Skeletal muscle tissue (tissue), 4 donors: ENCODE results near the gene C16orf78. TPM values are rescaled to one million over a fixed set of nuclear protein-coding genes. Genes with fewer than 3 reads are reported as not detected.
"Not testable (repeated sequence)": the region's sequence is repeated elsewhere in the genome, so short reads cannot be mapped to it uniquely, and the experiment has no call there.

ENCODE experiments used
- H3K27ac ChIP-seq: one replicate; pipeline ENCODE4 v1.7.0; 2013; ENCODE audit warnings: mild to moderate bottlenecking, low read depth, low read length, inconsistent platforms
- H3K27me3 ChIP-seq, 3 donors: one replicate each; pipeline ENCODE4 v1.7.0; 2013; ENCODE audit warnings: low read length in 3 of 3; ENCODE audit not compliant: control insufficient read depth in 3 of 3, insufficient read depth in 3 of 3
- H3K36me3 ChIP-seq, 3 donors: one replicate each; pipeline ENCODE4 v1.7.0; 2013; ENCODE audit warnings: low read length in 3 of 3; ENCODE audit not compliant: control insufficient read depth in 3 of 3, insufficient read depth in 3 of 3
- H3K4me1 ChIP-seq, 3 donors: one replicate each; pipeline ENCODE4 v1.7.0; 2013; ENCODE audit warnings: low read length in 3 of 3, mild to moderate bottlenecking in 3 of 3; ENCODE audit not compliant: control insufficient read depth in 3 of 3, insufficient read depth in 3 of 3
- H3K4me3 ChIP-seq, 3 donors: one replicate each; pipeline ENCODE4 v1.7.0; 2013; ENCODE audit warnings: low read length in 3 of 3
- H3K9ac ChIP-seq, 3 donors: one replicate each; pipeline ENCODE4 v1.7.0; 2013; ENCODE audit warnings: low read length in 3 of 3, mild to moderate bottlenecking in 3 of 3, moderate library complexity in 2 of 3, low read depth in 1 of 3
- H3K9me3 ChIP-seq, 3 donors: one replicate each; pipeline ENCODE4 v1.7.0; 2013; ENCODE audit warnings: low read length in 3 of 3; ENCODE audit not compliant: control insufficient read depth in 3 of 3
- total RNA-seq: library from RNA; depleted of rRNA; stranded (reverse); fragments of >200 nt; gene quantifications from one replicate; pipeline ENCODE4 v1.2.3, GENCODE V29; 2014
- donor health status: Osteomylitis.

The C16orf78 gene
- total RNA-seq, 1 donor from 2014 or later, result not detected

DNA sequence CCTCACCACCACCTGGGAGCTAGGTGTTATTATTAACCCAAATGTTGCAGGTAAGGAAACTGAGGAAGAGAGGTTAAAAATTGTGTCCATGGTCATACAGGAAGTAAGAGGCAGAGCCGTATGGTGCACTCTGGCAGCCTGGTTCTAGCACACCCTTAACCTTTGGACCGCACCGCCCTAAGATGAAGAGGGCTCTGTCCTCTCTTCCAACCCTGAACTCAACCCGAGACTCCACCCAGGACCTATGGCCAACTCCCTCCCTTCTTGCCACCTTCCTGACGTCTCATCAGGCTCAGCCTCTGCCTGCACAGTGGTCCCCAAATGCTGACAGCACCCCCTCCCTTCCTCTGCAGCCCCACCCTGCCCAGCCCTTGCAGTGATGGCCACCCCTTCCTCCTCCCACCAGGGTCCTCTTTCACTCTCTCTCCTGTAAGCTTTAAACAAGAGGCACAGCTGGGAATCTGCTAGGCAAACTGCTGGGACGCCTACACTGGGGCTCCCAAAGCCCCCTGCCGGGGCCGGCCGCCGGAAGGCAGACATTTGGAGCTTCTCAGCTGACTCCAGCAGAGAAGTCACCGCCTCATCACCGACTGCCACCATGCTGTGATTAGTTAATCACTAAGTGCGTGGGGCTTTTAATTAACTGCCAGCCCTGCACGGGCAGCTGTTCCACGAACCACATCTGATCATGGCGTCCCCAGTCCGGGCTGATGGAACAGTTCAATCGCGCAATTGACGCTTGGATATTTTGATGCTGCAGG is 16.7 kb upstream of the C16orf78 start:
- H3K36me3 ChIP-seq, result no peaks in the 10 kb centered on the region
- H3K9ac ChIP-seq, result no peak overlapping the region
- H3K27me3 ChIP-seq, result peaks cover 9 to 36% (median 10%) of the 10 kb centered on the region in 3 donors
- H3K4me1 ChIP-seq, result no peaks in the 10 kb centered on the region
- H3K4me3 ChIP-seq, result no peak overlapping the region
- no peaks in the 10 kb centered on the region for H3K9me3 ChIP-seq
- no peak overlapping the region for H3K27ac ChIP-seq

DNA sequence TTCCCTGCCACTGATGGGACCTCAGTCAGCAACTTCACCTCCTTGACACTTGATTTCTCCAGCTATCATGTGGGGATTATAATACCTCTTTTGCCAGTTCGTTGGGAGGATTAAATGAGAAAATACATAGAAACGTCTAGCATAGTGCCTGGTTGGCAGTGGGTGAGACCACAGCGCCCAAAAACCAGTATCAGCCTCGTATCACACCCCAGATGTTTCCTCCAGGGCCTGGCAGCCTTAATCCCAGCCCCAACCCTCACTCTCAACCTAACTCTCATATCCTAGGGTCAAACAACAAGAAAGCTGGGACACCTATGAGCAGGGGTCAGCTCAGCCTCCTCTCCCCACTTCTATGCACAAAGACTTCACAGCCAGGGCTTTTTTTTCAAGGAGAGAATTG is 14.0 kb upstream of the C16orf78 start:
- H3K27me3 ChIP-seq, result peaks cover 9 to 34% (median 10%) of the 10 kb centered on the region in 3 donors
- H3K4me1 ChIP-seq, result no peaks in the 10 kb centered on the region
- no peaks in the 10 kb centered on the region for H3K36me3 ChIP-seq
- H3K9me3 ChIP-seq, result no peaks in the 10 kb centered on the region
- no peak overlapping the region for H3K4me3 ChIP-seq
- H3K27ac ChIP-seq, result no peak overlapping the region
- no peak overlapping the region for H3K9ac ChIP-seq

DNA sequence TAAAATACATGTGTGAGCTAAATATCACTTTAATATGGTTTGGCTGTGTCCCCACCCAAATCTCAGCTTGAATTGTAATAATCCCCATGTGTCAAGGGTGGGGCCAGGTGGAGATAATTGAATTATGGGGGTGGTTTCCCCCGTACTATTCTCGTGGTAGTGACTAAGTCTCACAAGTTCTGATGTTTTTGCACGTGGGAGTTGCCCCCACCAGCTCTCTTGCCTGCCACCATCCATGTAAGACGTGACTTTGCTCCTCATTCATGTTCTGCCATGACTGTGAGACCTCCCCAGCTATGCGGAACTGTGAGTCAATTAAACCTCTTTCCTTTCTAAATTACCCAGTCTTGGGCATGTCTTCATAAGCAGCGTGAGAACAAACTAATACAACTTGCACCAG is 11.9 kb upstream of the C16orf78 start:
- not testable (repeated sequence) for H3K4me1 ChIP-seq, H3K9me3 ChIP-seq, H3K27ac ChIP-seq, H3K9ac ChIP-seq, H3K4me3 ChIP-seq, H3K36me3 ChIP-seq
- H3K27me3 ChIP-seq, result peaks cover 5 to 25% (median 6%) of the 10 kb centered on the region in 3 donors

DNA sequence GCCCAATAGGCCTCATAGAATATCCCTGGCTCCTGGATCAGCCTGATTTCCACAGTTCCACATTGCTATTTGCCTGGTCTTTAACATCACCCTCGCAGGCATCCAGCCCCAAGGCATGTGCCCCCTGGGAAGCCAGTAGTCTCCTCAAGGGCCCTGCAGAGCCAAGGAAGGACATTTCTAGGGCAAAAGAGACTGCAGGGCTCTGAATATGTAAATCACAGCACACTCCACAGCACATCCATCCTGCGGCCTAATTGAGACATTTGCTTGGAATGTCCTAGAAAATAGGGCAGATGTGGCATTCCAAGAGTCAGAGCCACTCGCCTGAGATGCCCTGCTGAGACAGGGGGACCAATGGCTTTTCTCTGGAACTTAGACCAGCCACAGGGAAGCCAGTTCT is 11.4 kb upstream of the C16orf78 start:
- peaks cover 3 to 20% (median 6%) of the 10 kb centered on the region in 3 donors for H3K27me3 ChIP-seq
- H3K9ac ChIP-seq, result no peak overlapping the region
- no peak overlapping the region for H3K27ac ChIP-seq
- no peak overlapping the region for H3K4me3 ChIP-seq
- H3K36me3 ChIP-seq, result no peaks in the 10 kb centered on the region
- H3K4me1 ChIP-seq, result no peaks in the 10 kb centered on the region
- H3K9me3 ChIP-seq, result no peaks in the 10 kb centered on the region

DNA sequence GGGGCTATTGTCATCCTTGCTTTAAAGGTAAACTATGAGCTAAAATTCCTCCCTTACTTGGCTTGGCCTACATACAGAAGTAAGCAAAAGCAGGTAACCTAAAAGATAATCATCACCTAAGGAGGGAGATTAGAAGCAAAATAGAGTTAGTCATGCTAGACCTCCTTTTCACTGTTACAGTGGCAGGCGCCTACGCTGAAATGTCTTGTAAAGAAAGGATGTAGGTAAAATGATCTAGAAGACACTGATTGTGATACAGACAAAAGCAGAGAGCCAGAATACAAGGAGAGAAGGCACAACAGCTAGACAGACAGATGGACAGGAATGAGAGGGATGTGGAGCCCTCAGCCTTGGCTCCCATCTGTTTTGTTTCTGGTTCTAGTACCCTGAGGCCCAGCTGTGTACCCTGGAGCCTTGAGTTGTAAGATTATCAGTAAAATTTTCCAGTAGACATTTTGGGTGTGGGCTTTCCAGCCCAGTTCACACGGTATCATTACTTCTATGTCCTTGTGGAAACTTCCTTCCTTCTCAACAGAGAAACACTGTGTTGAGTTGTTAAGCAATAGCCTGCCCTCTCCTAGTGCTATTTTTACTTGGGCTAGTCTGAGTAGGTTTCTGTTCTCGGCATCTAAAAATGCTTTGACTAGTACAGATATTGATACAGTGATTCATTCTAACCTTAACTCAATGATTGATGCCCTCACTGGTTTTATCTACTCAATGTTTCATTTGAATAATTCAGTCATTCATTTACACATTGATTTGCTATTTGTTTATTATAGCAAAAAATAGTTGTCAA is 7.7 kb upstream of the C16orf78 start:
- no peak overlapping the region for H3K9ac ChIP-seq
- H3K27ac ChIP-seq, result no peak overlapping the region
- peaks cover 0 to 1% (median 0%) of the 10 kb centered on the region in 3 donors for H3K27me3 ChIP-seq
- H3K9me3 ChIP-seq, result no peaks in the 10 kb centered on the region
- no peak overlapping the region for H3K4me3 ChIP-seq
- no peaks in the 10 kb centered on the region for H3K4me1 ChIP-seq
- H3K36me3 ChIP-seq, result no peaks in the 10 kb centered on the region

DNA sequence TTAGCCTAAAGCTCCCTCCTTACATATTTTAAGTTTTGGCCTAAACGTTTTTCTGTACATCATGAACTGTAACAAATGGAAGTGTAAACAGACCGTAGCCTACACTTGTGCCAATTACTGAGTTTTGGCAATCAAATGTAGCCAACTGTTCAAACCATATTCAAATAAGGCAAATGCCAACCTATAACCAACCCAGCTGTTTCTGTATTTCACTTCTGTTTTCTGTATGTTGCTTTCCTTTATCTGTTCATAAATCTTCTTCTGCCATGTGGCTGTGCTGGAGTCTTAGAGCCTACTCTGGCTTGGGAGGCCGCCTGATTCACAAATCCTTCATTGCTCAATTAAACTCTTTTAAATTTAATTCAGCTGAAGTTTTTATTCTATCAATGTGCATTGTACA is 6.9 kb upstream of the C16orf78 start:
- H3K4me1 ChIP-seq, result no peaks in the 10 kb centered on the region
- H3K27ac ChIP-seq, result no peak overlapping the region
- no peak overlapping the region for H3K4me3 ChIP-seq
- H3K9me3 ChIP-seq, result no peaks in the 10 kb centered on the region
- H3K36me3 ChIP-seq, result no peaks in the 10 kb centered on the region
- no peaks in the 10 kb centered on the region for H3K27me3 ChIP-seq
- no peak overlapping the region for H3K9ac ChIP-seq

DNA sequence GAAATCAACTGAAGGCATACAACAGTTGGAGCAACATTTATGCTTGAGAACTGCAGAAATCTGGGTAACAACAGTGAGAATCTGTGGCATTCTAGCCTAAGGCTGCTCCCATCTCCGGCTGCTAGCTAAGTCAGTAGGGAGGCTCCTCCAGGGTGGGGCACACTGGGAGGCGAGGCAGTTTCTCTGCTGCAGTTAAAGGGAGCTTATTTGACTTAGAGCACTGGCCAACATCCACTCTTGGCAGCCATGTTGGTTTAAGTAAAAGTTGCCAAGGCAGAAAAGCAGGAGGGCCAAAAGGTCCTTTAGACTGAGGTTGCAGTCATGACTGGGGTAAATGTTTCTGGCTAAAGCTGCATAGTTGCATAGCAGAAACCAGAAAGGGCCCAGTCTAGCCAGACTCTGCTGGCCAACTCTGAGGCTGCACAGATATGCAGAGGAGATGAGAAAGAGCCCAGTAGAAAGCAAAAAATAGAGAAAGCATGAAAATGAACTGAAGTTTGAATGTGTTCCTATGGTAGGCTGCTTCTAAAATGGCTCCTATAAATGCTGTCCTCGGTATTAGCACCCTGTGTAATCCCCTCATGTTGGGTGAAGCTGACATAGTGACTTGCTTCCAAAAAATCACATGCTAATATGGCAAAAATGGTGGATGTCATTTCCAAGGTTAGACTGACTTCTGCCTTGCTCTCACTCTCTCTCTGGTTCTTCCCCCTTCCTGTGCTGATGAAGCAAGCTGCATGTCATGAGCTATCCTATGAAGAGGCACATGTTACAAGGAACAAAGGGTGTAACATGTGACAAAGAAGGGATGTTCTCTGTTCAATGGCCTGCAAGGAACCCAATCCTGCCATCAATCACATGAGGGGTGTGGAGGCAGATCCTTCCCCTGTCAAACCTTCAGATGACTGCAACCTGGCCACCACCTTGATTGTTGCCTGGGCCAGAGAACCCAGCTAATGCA is 3.7 kb upstream of the C16orf78 start:
- no peak overlapping the region for H3K4me3 ChIP-seq

DNA sequence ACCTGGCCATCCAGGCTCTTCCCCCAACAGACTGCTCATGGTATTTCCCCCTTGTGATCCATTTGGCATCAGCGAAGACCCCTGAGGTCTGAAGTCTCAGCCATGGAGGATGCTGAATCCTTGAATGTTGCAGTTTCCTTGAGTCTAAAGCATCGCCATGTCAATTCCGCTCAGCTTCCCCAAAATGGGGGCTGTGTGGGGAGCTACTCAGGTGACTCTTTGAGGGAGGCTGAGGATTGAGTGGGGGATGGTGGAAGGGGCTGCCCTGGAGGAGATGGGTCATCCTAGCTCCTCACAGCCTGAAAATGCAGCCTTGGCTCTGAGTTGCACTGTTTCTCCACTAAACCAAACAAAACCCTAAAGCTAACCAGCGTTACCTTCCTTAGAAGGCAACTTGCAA is 2.6 kb downstream of the C16orf78 start:
- H3K9ac ChIP-seq, result no peak overlapping the region
- H3K36me3 ChIP-seq, result no peaks in the 10 kb centered on the region
- no peaks in the 10 kb centered on the region for H3K4me1 ChIP-seq

More for the DNA sequence above, 3.7 kb upstream of the C16orf78 start:
- Histone ChIP-seq H3K9me3 (no peaks in the 10 kb centered on the region), H3K27ac (no peak overlapping the region), H3K36me3 (no peaks in the 10 kb centered on the region), H3K27me3 (no peaks in the 10 kb centered on the region), H3K4me1 (no peaks in the 10 kb centered on the region), H3K9ac (no peak overlapping the region)

DNA sequence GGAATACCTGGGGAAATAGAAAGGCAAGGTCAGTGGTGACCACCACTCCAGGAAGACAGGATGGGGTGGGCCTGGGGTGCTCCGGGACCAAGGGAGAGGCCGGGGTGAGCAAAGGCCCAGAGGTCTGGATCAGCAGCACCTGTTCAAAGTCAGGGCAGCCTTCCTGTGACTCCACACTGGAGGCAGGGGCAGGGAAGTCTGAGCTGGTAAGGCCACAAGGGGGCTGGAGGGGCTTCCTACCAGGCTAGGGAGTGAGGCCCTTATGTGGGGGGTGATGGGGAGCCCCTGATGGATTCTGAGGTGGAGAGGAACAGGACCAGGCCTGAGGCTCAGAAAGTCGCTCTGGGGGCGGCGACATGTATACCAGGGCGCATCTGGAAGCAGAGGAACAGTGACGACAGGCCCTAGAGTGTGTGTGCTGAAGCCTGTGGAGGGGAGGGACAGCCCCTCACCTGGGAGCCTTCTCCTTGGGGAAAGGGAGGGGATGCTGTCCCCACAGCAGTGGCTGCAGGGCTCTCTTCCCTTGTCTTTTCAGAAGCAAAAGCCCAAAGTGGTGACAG is 3.7 kb downstream of the C16orf78 start:
- H3K9ac ChIP-seq, result no peak overlapping the region
- no peaks in the 10 kb centered on the region for H3K9me3 ChIP-seq

More for the DNA sequence above, 2.6 kb downstream of the C16orf78 start:
- Histone ChIP-seq H3K27me3 (peaks cover 4 to 10% (median 5%) of the 10 kb centered on the region in 3 donors), H3K9me3 (no peaks in the 10 kb centered on the region), H3K27ac (no peak overlapping the region), H3K4me3 (no peak overlapping the region)

More for the DNA sequence above, 3.7 kb downstream of the C16orf78 start:
- H3K27ac ChIP-seq, result no peak overlapping the region
- no peak overlapping the region for H3K4me3 ChIP-seq
- peaks cover 4 to 10% (median 5%) of the 10 kb centered on the region in 3 donors for H3K27me3 ChIP-seq
- no peaks in the 10 kb centered on the region for H3K4me1 ChIP-seq
- H3K36me3 ChIP-seq, result no peaks in the 10 kb centered on the region
